Glutamatergic neuron (in vitro differentiated cells): ENCODE data around the gene ZNF600. TPM values are rescaled to one million over a fixed set of nuclear protein-coding genes. Genes with fewer than 3 reads are reported as not detected.
"Not testable (repeated sequence)": the region's sequence is repeated elsewhere in the genome, so short reads cannot be mapped to it uniquely, and the experiment has no call there.

Experiments
- DNase-seq: peaks from one replicate; pipeline ENCODE4 v3.0.0; 2022
- H3K27ac Mint-ChIP-seq: one replicate; pipeline ENCODE4 v1.8.0; 2020; ENCODE audit warnings: mild to moderate bottlenecking, mixed read lengths, inconsistent platforms; ENCODE audit not compliant: unreplicated experiment
- H3K27me3 Mint-ChIP-seq: one replicate; pipeline ENCODE4 v1.8.0; 2020; ENCODE audit warnings: mild to moderate bottlenecking, moderate library complexity, mixed read lengths, inconsistent platforms; ENCODE audit not compliant: unreplicated experiment
- H3K36me3 Mint-ChIP-seq: one replicate; pipeline ENCODE4 v1.8.0; 2020; ENCODE audit warnings: mild to moderate bottlenecking, mixed read lengths, inconsistent platforms; ENCODE audit not compliant: unreplicated experiment
- H3K4me1 Mint-ChIP-seq: one replicate; pipeline ENCODE4 v1.8.0; 2020; ENCODE audit warnings: mild to moderate bottlenecking, low read depth, mixed read lengths, inconsistent platforms; ENCODE audit not compliant: unreplicated experiment
- H3K4me3 Mint-ChIP-seq: one replicate; pipeline ENCODE4 v1.8.0; 2020; ENCODE audit warnings: mild to moderate bottlenecking, mixed read lengths, inconsistent platforms; ENCODE audit not compliant: unreplicated experiment
- H3K9me3 Mint-ChIP-seq: one replicate; pipeline ENCODE4 v1.8.0; 2020; ENCODE audit warnings: mild to moderate bottlenecking, moderate library complexity, mixed read lengths, inconsistent platforms; ENCODE audit not compliant: unreplicated experiment
- CTCF ChIP-seq: fragments of 200-600 bp; sonication (generic); IDR thresholded peaks from one replicate; pipeline ENCODE4 v1.5.0; 2021; ENCODE audit not compliant: partially characterized antibody, unreplicated experiment
- total RNA-seq: library from RNA; stranded (reverse); fragmentation: NEBNext Ultra II Directional; extraction: Animal tissue kit (Norgen Biotek cat#: 25700); gene quantifications from one replicate; pipeline ENCODE4 v1.2.1, GENCODE V29; 2021; ENCODE audit not compliant: unreplicated experiment

ZNF600 gene
- total RNA-seq, 1 donor from 2014 or later = 13.2 TPM

- Mint-ChIP-seq H3K9me3 (peaks cover 2% of the 10 kb centered on the region), H3K4me3 (no peak overlapping the region), H3K36me3 (peaks cover 12% of the 10 kb centered on the region), H3K27me3 (peaks cover 1% of the 10 kb centered on the region), H3K27ac (no peak overlapping the region), H3K4me1 (peaks cover 1% of the 10 kb centered on the region)
- DNase-seq = no peak
- TF ChIP-seq CTCF = no peak
These were observed 7.8 kb downstream of the ZNF600 start for GRCh38 chr19:52778811-52779210.

GRCh38 chr19:52756447-52756846 lies 30.1 kb downstream of the ZNF600 start:
- not testable (repeated sequence) for DNase-seq, H3K9me3 Mint-ChIP-seq, H3K4me1 Mint-ChIP-seq, H3K27ac Mint-ChIP-seq, H3K4me3 Mint-ChIP-seq, H3K27me3 Mint-ChIP-seq
- H3K36me3 Mint-ChIP-seq = peaks cover 15% of the 10 kb centered on the region

- no peak overlapping the region for H3K27ac Mint-ChIP-seq
- H3K4me3 Mint-ChIP-seq = no peak overlapping the region
- peaks cover 5% of the 10 kb centered on the region for H3K36me3 Mint-ChIP-seq
- no peaks in the 10 kb centered on the region for H3K4me1 Mint-ChIP-seq
- no peak for DNase-seq
- no peak for TF ChIP-seq CTCF
- H3K9me3 Mint-ChIP-seq = no peaks in the 10 kb centered on the region
- H3K27me3 Mint-ChIP-seq = no peaks in the 10 kb centered on the region
These were observed 36.8 kb downstream of the ZNF600 start for GRCh38 chr19:52749780-52750179.

GRCh38 chr19:52748336-52748950 lies 38.1 kb downstream of the ZNF600 start:
- peak; percentile 23 for TF ChIP-seq CTCF
- Mint-ChIP-seq H3K27me3 (peaks cover 2% of the 10 kb centered on the region), H3K4me3 (no peak overlapping the region), H3K36me3 (no peaks in the 10 kb centered on the region), H3K9me3 (no peaks in the 10 kb centered on the region), H3K4me1 (no peaks in the 10 kb centered on the region), H3K27ac (no peak overlapping the region)
- DNase-seq = no peak

- not testable (repeated sequence) for H3K27me3 Mint-ChIP-seq, H3K27ac Mint-ChIP-seq, H3K36me3 Mint-ChIP-seq, H3K4me1 Mint-ChIP-seq, H3K4me3 Mint-ChIP-seq, DNase-seq, H3K9me3 Mint-ChIP-seq
These were observed 40.7 kb downstream of the ZNF600 start for GRCh38 chr19:52745919-52746318.

GRCh38 chr19:52743091-52743490 lies 43.5 kb downstream of the ZNF600 start:
- no peak overlapping the region for H3K27ac Mint-ChIP-seq

More at GRCh38 chr19:52743091-52743490, 43.5 kb downstream of the ZNF600 start:
- peaks cover 5% of the 10 kb centered on the region for H3K36me3 Mint-ChIP-seq
- H3K27me3 Mint-ChIP-seq = peaks cover 2% of the 10 kb centered on the region
- TF ChIP-seq CTCF = no peak
- H3K9me3 Mint-ChIP-seq = peaks cover 4% of the 10 kb centered on the region
- peaks cover 2% of the 10 kb centered on the region for H3K4me1 Mint-ChIP-seq
- DNase-seq = no peak
- H3K4me3 Mint-ChIP-seq = no peak overlapping the region
